WTC11 (cell line): ENCODE results near the gene KIRREL3. TPM values are rescaled to one million over a fixed set of nuclear protein-coding genes. Genes with fewer than 3 reads are reported as not detected.

Experiments
- ATAC-seq: fragments of 200-7000 bp; cut with Tn5 transposase; 2 replicates; pipeline ENCODE4 v1.10.0; 2021; ENCODE audit warnings: mild to moderate bottlenecking, moderate library complexity
- CTCF ChIA-PET: fragments of 300-600 bp; sonication (Branson Sonifier 250); formaldehyde crosslinking; loops from one replicate; lab custom pipeline; 2021; ENCODE audit warnings: antibody characterized with exemption; lab: Charles Lee
- POLR2A ChIA-PET: fragments of 350-600 bp; sonication (Branson Sonifier 250); formaldehyde crosslinking; loops from one replicate; lab custom pipeline; 2021; ENCODE audit warnings: antibody characterized with exemption; lab: Charles Lee
- DNase-seq: peaks from one replicate; pipeline ENCODE4 v3.0.0; 2021; ENCODE audit warnings: low spot score
- H3K27ac Mint-ChIP-seq: 2 replicates; pipeline ENCODE4 v1.8.0; 2021; ENCODE audit warnings: mixed read lengths
- H3K27me3 Mint-ChIP-seq: 2 replicates; pipeline ENCODE4 v1.8.0; 2021; ENCODE audit warnings: low read depth, mild to moderate bottlenecking, moderate library complexity, mixed read lengths
- H3K36me3 Mint-ChIP-seq: 2 replicates; pipeline ENCODE4 v1.8.0; 2021; ENCODE audit warnings: mixed read lengths
- H3K4me1 Mint-ChIP-seq: 2 replicates; pipeline ENCODE4 v1.8.0; 2022; ENCODE audit warnings: mixed read lengths
- H3K4me3 Mint-ChIP-seq: 2 replicates; pipeline ENCODE4 v1.8.0; 2021; ENCODE audit warnings: mild to moderate bottlenecking, moderate library complexity, mixed read lengths
- H3K9me3 Mint-ChIP-seq: 2 replicates; pipeline ENCODE4 v1.8.0; 2021; ENCODE audit warnings: mixed read lengths
- ARID4B ChIP-seq: sonication (generic); formaldehyde crosslinking; IDR thresholded peaks from 2 replicates; pipeline ENCODE4 v1.8.0; 2023; ENCODE audit warnings: missing genetic modification reagents, mild to moderate bottlenecking, borderline replicate concordance
- CTCF ChIP-seq: fragments of 200-600 bp; IDR thresholded peaks from 2 replicates; pipeline ENCODE4 v1.8.0; 2022; ENCODE audit warnings: antibody characterized with exemption
- EMX1 ChIP-seq: fragments of 250-450 bp; sonication (Bioruptor Pico); IDR thresholded peaks from 2 replicates; pipeline ENCODE4 v1.8.0; 2021; ENCODE audit warnings: mild to moderate bottlenecking
- FOXP1 ChIP-seq: sonication (generic); formaldehyde crosslinking; IDR thresholded peaks from 2 replicates; pipeline ENCODE4 v1.8.0; 2022; ENCODE audit warnings: missing genetic modification reagents, mild to moderate bottlenecking, moderate library complexity, borderline replicate concordance
- GABPB1 ChIP-seq: sonication (generic); formaldehyde crosslinking; IDR thresholded peaks from 2 replicates; pipeline ENCODE4 v1.8.1; 2023; ENCODE audit warnings: mild to moderate bottlenecking, missing genetic modification reagents
- JAZF1 ChIP-seq: fragments of 250-450 bp; sonication (Bioruptor Pico); IDR thresholded peaks from 2 replicates; pipeline ENCODE4 v1.9.0; 2021; ENCODE audit warnings: moderate library complexity, mild to moderate bottlenecking, inconsistent platforms
- MAX ChIP-seq: sonication (generic); formaldehyde crosslinking; IDR thresholded peaks from 2 replicates; pipeline ENCODE4 v1.8.0; 2022; ENCODE audit warnings: mild to moderate bottlenecking, missing genetic modification reagents
- NFYB ChIP-seq: sonication (generic); formaldehyde crosslinking; conservative IDR thresholded peaks from 2 replicates; pipeline ENCODE4 v1.8.0; 2022; ENCODE audit warnings: low read depth, missing genetic modification reagents
- PRDM15 ChIP-seq: sonication (generic); formaldehyde crosslinking; IDR thresholded peaks from 2 replicates; pipeline ENCODE4 v1.8.0; 2022; ENCODE audit warnings: missing genetic modification reagents
- RELA ChIP-seq: sonication (generic); formaldehyde crosslinking; IDR thresholded peaks from 2 replicates; pipeline ENCODE4 v1.8.1; 2022; ENCODE audit warnings: missing genetic modification reagents, mild to moderate bottlenecking, borderline replicate concordance
- ZNF219 ChIP-seq: sonication (generic); formaldehyde crosslinking; IDR thresholded peaks from 2 replicates; pipeline ENCODE4 v1.8.0; 2023; ENCODE audit warnings: missing genetic modification reagents, mild to moderate bottlenecking, borderline replicate concordance
- ZNF396 ChIP-seq: fragments of 250-450 bp; sonication (Bioruptor Pico); IDR thresholded peaks from 2 replicates; pipeline ENCODE4 v1.8.0; 2021; ENCODE audit warnings: mild to moderate bottlenecking, moderate library complexity, borderline replicate concordance
- ZNF416 ChIP-seq: fragments of 250-450 bp; sonication (Bioruptor Pico); IDR thresholded peaks from 2 replicates; pipeline ENCODE4 v1.9.0; 2021; ENCODE audit warnings: mild to moderate bottlenecking, inconsistent platforms
- total RNA-seq: library from RNA; stranded (reverse); gene quantifications from 3 replicates; pipeline ENCODE4 v1.2.3, GENCODE V29; 2021
- TF ChIP-seq, protein P1 (sequence below): fragments of 250-450 bp; sonication (Bioruptor Pico); IDR thresholded peaks from 2 replicates; pipeline ENCODE4 v1.9.0; 2021; ENCODE audit warnings: mild to moderate bottlenecking
- TF ChIP-seq, protein P2 (sequence below): sonication (generic); formaldehyde crosslinking; IDR thresholded peaks from 2 replicates; pipeline ENCODE4 v1.8.1; 2023; ENCODE audit warnings: mild to moderate bottlenecking, missing genetic modification reagents, moderate library complexity

Gene KIRREL3
- total RNA-seq, 1 experiment from 2014 or later, result 0.59 TPM

GRCh38 chr11:126723665-126724045 is 276.9 kb downstream of the KIRREL3 start:
- ATAC-seq (no peak), DNase-seq (no peak)
- Mint-ChIP-seq H3K36me3 (no peaks in the 10 kb centered on the region), H3K27ac (no peak overlapping the region), H3K4me1 (no peaks in the 10 kb centered on the region), H3K9me3 (no peaks in the 10 kb centered on the region), H3K4me3 (no peak overlapping the region), H3K27me3 (0 out of 2 replicates have a peak, but pooled peaks cover 4% of the 10 kb centered on the region)
- ChIA-PET POLR2A (no interaction called here), CTCF (interaction anchor here (1.3 kb wide), 1 partner anchor 8 kb away, joined by 3 read pairs; no protein-coding TSS in a partner anchor)
- TF ChIP-seq GABPB1 (no peak), EMX1 (CRISPR knock-in tag) (no peak), MAX (CRISPR knock-in tag) (no peak), RELA (CRISPR knock-in tag) (no peak), NFYB (CRISPR knock-in tag) (no peak), FOXP1 (CRISPR knock-in tag) (no peak), ARID4B (CRISPR knock-in tag) (no peak), PRDM15 (no peak), ZNF219 (CRISPR knock-in tag) (no peak), ZNF416 (no peak), JAZF1 (no peak), ZNF396 (CRISPR knock-in tag) (no peak), CTCF (no peak)
- TF ChIP-seq, protein P1, sequence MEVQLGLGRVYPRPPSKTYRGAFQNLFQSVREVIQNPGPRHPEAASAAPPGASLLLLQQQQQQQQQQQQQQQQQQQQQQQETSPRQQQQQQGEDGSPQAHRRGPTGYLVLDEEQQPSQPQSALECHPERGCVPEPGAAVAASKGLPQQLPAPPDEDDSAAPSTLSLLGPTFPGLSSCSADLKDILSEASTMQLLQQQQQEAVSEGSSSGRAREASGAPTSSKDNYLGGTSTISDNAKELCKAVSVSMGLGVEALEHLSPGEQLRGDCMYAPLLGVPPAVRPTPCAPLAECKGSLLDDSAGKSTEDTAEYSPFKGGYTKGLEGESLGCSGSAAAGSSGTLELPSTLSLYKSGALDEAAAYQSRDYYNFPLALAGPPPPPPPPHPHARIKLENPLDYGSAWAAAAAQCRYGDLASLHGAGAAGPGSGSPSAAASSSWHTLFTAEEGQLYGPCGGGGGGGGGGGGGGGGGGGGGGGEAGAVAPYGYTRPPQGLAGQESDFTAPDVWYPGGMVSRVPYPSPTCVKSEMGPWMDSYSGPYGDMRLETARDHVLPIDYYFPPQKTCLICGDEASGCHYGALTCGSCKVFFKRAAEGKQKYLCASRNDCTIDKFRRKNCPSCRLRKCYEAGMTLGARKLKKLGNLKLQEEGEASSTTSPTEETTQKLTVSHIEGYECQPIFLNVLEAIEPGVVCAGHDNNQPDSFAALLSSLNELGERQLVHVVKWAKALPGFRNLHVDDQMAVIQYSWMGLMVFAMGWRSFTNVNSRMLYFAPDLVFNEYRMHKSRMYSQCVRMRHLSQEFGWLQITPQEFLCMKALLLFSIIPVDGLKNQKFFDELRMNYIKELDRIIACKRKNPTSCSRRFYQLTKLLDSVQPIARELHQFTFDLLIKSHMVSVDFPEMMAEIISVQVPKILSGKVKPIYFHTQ (CRISPR knock-in tag), result no peak
- TF ChIP-seq, protein P2, sequence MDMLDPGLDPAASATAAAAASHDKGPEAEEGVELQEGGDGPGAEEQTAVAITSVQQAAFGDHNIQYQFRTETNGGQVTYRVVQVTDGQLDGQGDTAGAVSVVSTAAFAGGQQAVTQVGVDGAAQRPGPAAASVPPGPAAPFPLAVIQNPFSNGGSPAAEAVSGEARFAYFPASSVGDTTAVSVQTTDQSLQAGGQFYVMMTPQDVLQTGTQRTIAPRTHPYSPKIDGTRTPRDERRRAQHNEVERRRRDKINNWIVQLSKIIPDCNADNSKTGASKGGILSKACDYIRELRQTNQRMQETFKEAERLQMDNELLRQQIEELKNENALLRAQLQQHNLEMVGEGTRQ (CRISPR knock-in tag), result no peak
